Measurements from ENCODE around the gene ADAMTS2.

Gene ADAMTS2

GRCh38 chr5:179371681-179372680, 26.7 kb upstream of the ADAMTS2 start:
- no peak for DNase-seq (ENCODE audit: low read depth)

- DNase-seq (ENCODE audit: low read depth), result no peak
Measured at GRCh38 chr5:179371121-179371510, 25.9 kb upstream of the ADAMTS2 start.

- DNase-seq (ENCODE audit: low read depth), result no peak
Measured at GRCh38 chr5:179370490-179371120, 25.3 kb upstream of the ADAMTS2 start.

GRCh38 chr5:179369530-179369884, 24.2 kb upstream of the ADAMTS2 start:
- DNase-seq (ENCODE audit: low read depth), result no peak

GRCh38 chr5:179368806-179369529, 23.7 kb upstream of the ADAMTS2 start:
- DNase-seq (ENCODE audit: low read depth), result no peak

GRCh38 chr5:179368126-179368805, 23.0 kb upstream of the ADAMTS2 start:
- no peak for DNase-seq (ENCODE audit: low read depth)

- no peak for DNase-seq (ENCODE audit: low read depth)
Measured at GRCh38 chr5:179367491-179367890, 22.2 kb upstream of the ADAMTS2 start.

GRCh38 chr5:179362355-179362754, 17.1 kb upstream of the ADAMTS2 start:
- no peak for DNase-seq (ENCODE audit: low read depth)

- DNase-seq (ENCODE audit: low read depth), result no peak
Measured at GRCh38 chr5:179361037-179361603, 15.9 kb upstream of the ADAMTS2 start.

GRCh38 chr5:179357031-179357430, 11.8 kb upstream of the ADAMTS2 start:
- no peak for DNase-seq (ENCODE audit: low read depth)

GRCh38 chr5:179355976-179356974, 11.0 kb upstream of the ADAMTS2 start:
- no peak for DNase-seq (ENCODE audit: low read depth)

GRCh38 chr5:179354305-179354882, 9.1 kb upstream of the ADAMTS2 start:
- DNase-seq (ENCODE audit: low read depth), result no peak

- no peak for DNase-seq (ENCODE audit: low read depth)
Measured at GRCh38 chr5:179348843-179349242, 3.6 kb upstream of the ADAMTS2 start.

GRCh38 chr5:179348011-179348530, 2.8 kb upstream of the ADAMTS2 start:
- no peak for DNase-seq (ENCODE audit: low read depth)

GRCh38 chr5:179347581-179347980, 2.3 kb upstream of the ADAMTS2 start:
- DNase-seq (ENCODE audit: low read depth), result no peak

- no peak for DNase-seq (ENCODE audit: low read depth)
Measured at GRCh38 chr5:179346875-179347274, 1.6 kb upstream of the ADAMTS2 start.

GRCh38 chr5:179346401-179346800, 1.1 kb upstream of the ADAMTS2 start:
- no peak for DNase-seq (ENCODE audit: low read depth)

- DNase-seq (ENCODE audit: low read depth), result no peak
Measured at GRCh38 chr5:179345183-179345432, 153 bp downstream of the ADAMTS2 start.

GRCh38 chr5:179344431-179345182, 654 bp downstream of the ADAMTS2 start:
- DNase-seq (ENCODE audit: low read depth), result no peak
